WTC11 (cell line): ENCODE results near the gene SULT1C2. TPM values are rescaled to one million over a fixed set of nuclear protein-coding genes. Genes with fewer than 3 reads are reported as not detected.
"Not testable (repeated sequence)": the region's sequence is repeated elsewhere in the genome, so short reads cannot be mapped to it uniquely, and the experiment has no call there.

ENCODE experiments used
- ATAC-seq: fragments of 200-7000 bp; cut with Tn5 transposase; 2 replicates; pipeline ENCODE4 v1.10.0; 2021; ENCODE audit warnings: mild to moderate bottlenecking, moderate library complexity
- CTCF ChIA-PET: fragments of 300-600 bp; sonication (Branson Sonifier 250); formaldehyde crosslinking; loops from one replicate; lab custom pipeline; 2021; ENCODE audit warnings: antibody characterized with exemption; lab: Charles Lee
- POLR2A ChIA-PET: fragments of 350-600 bp; sonication (Branson Sonifier 250); formaldehyde crosslinking; loops from one replicate; lab custom pipeline; 2021; ENCODE audit warnings: antibody characterized with exemption; lab: Charles Lee
- DNase-seq: peaks from one replicate; pipeline ENCODE4 v3.0.0; 2021; ENCODE audit warnings: low spot score
- H3K27ac Mint-ChIP-seq: 2 replicates; pipeline ENCODE4 v1.8.0; 2021; ENCODE audit warnings: mixed read lengths
- H3K27me3 Mint-ChIP-seq: 2 replicates; pipeline ENCODE4 v1.8.0; 2021; ENCODE audit warnings: low read depth, mild to moderate bottlenecking, moderate library complexity, mixed read lengths
- H3K36me3 Mint-ChIP-seq: 2 replicates; pipeline ENCODE4 v1.8.0; 2021; ENCODE audit warnings: mixed read lengths
- H3K4me1 Mint-ChIP-seq: 2 replicates; pipeline ENCODE4 v1.8.0; 2022; ENCODE audit warnings: mixed read lengths
- H3K4me3 Mint-ChIP-seq: 2 replicates; pipeline ENCODE4 v1.8.0; 2021; ENCODE audit warnings: mild to moderate bottlenecking, moderate library complexity, mixed read lengths
- H3K9me3 Mint-ChIP-seq: 2 replicates; pipeline ENCODE4 v1.8.0; 2021; ENCODE audit warnings: mixed read lengths
- AR ChIP-seq: fragments of 250-450 bp; sonication (Bioruptor Pico); IDR thresholded peaks from 2 replicates; pipeline ENCODE4 v1.9.0; 2021; ENCODE audit warnings: mild to moderate bottlenecking
- CREB1 ChIP-seq: sonication (generic); formaldehyde crosslinking; IDR thresholded peaks from 2 replicates; pipeline ENCODE4 v1.8.0; 2023; ENCODE audit warnings: mild to moderate bottlenecking, missing genetic modification reagents
- CTCF ChIP-seq: fragments of 200-600 bp; IDR thresholded peaks from 2 replicates; pipeline ENCODE4 v1.8.0; 2022; ENCODE audit warnings: antibody characterized with exemption
- EMX1 ChIP-seq: fragments of 250-450 bp; sonication (Bioruptor Pico); IDR thresholded peaks from 2 replicates; pipeline ENCODE4 v1.8.0; 2021; ENCODE audit warnings: mild to moderate bottlenecking
- HMGXB4 ChIP-seq: sonication (generic); formaldehyde crosslinking; IDR thresholded peaks from 2 replicates; pipeline ENCODE4 v1.8.1; 2023; ENCODE audit warnings: mild to moderate bottlenecking, moderate library complexity, missing genetic modification reagents
- JAZF1 ChIP-seq: fragments of 250-450 bp; sonication (Bioruptor Pico); IDR thresholded peaks from 2 replicates; pipeline ENCODE4 v1.9.0; 2021; ENCODE audit warnings: moderate library complexity, mild to moderate bottlenecking, inconsistent platforms
- JUN ChIP-seq: sonication (generic); formaldehyde crosslinking; IDR thresholded peaks from 2 replicates; pipeline ENCODE4 v1.8.0; 2023; ENCODE audit warnings: mild to moderate bottlenecking, missing genetic modification reagents
- MXD4 ChIP-seq: fragments of 250-450 bp; sonication (Bioruptor Pico); IDR thresholded peaks from 2 replicates; pipeline ENCODE4 v1.8.0; 2021; ENCODE audit warnings: mild to moderate bottlenecking, moderate library complexity, borderline replicate concordance
- STAT6 ChIP-seq: sonication (generic); formaldehyde crosslinking; conservative IDR thresholded peaks from 2 replicates; pipeline ENCODE4 v1.8.1; 2023; ENCODE audit warnings: mild to moderate bottlenecking, low read depth, missing genetic modification reagents, moderate library complexity
- ZBTB21 ChIP-seq: sonication (generic); formaldehyde crosslinking; IDR thresholded peaks from 2 replicates; pipeline ENCODE4 v1.8.1; 2023; ENCODE audit warnings: mild to moderate bottlenecking, missing genetic modification reagents, borderline replicate concordance
- ZNF532 ChIP-seq: fragments of 250-450 bp; sonication (Bioruptor Pico); IDR thresholded peaks from 2 replicates; pipeline ENCODE4 v1.9.0; 2021; ENCODE audit warnings: mild to moderate bottlenecking, borderline replicate concordance
- total RNA-seq: library from RNA; stranded (reverse); gene quantifications from 3 replicates; pipeline ENCODE4 v1.2.3, GENCODE V29; 2021

Gene SULT1C2
- total RNA-seq, 1 experiment from 2014 or later: 2.2 TPM

- H3K4me3 Mint-ChIP-seq, DNase-seq, H3K36me3 Mint-ChIP-seq, ATAC-seq, POLR2A ChIA-PET, H3K27me3 Mint-ChIP-seq, H3K27ac Mint-ChIP-seq, CTCF ChIA-PET: not testable (repeated sequence)
- Mint-ChIP-seq H3K4me1 (peaks cover 22% of the 10 kb centered on the region), H3K9me3 (peaks cover 14% of the 10 kb centered on the region)
Observed at GRCh38 chr2:108284566-108284965, 4.1 kb upstream of the SULT1C2 start.

- H3K4me1 Mint-ChIP-seq: peaks cover 22% of the 10 kb centered on the region
- no peak overlapping the region for H3K4me3 Mint-ChIP-seq
- no peaks in the 10 kb centered on the region for H3K27me3 Mint-ChIP-seq
- H3K9me3 Mint-ChIP-seq: peaks cover 21% of the 10 kb centered on the region
- CTCF ChIA-PET: no interaction called here
- DNase-seq (no peak), ATAC-seq (no peak)
- H3K27ac Mint-ChIP-seq: no peak overlapping the region
- no peak for TF ChIP-seq HMGXB4
- no peak for TF ChIP-seq MXD4 (CRISPR knock-in tag)
- no peak for TF ChIP-seq STAT6 (CRISPR knock-in tag)
- no peak for TF ChIP-seq AR (CRISPR knock-in tag)
- no peak for TF ChIP-seq CTCF
- no peak for TF ChIP-seq ZNF532 (CRISPR knock-in tag)
- no peak for TF ChIP-seq CREB1 (CRISPR knock-in tag)
- no peak for TF ChIP-seq ZBTB21 (CRISPR knock-in tag)
- TF ChIP-seq JAZF1 (CRISPR knock-in tag): no peak
- no peak for TF ChIP-seq EMX1
- TF ChIP-seq JUN (CRISPR knock-in tag): no peak
- TF ChIP-seq, all 79 proteins: peak for 0
- H3K36me3 Mint-ChIP-seq: 0 out of 2 replicates have a peak, but pooled peaks cover 2% of the 10 kb centered on the region
- POLR2A ChIA-PET: no interaction called here
Observed at GRCh38 chr2:108285616-108286015, 3.1 kb upstream of the SULT1C2 start.
